Right ventricle myocardium superior (tissue), 1 donor: ENCODE data around the gene CARD19. TPM values are rescaled to one million over a fixed set of nuclear protein-coding genes. Genes with fewer than 3 reads are reported as not detected.
"Not testable (repeated sequence)": the region's sequence is repeated elsewhere in the genome, so short reads cannot be mapped to it uniquely, and the experiment has no call there.

Experiments
- ATAC-seq: fragments of 200-7000 bp; cut with Tn5 transposase; one replicate; pipeline ENCODE4 v1.9.1; 2020; ENCODE audit warnings: mild to moderate bottlenecking; ENCODE audit not compliant: poor library complexity
- DNase-seq: peaks from one replicate; pipeline ENCODE4 v3.0.0-alpha.2; 2020
- intact Hi-C: fragments of 100-400 bp; cut with DNase I; formaldehyde crosslinking; loops from one replicate; pipeline ENCODE4 v1.11.2; 2022
- total RNA-seq: library from RNA; stranded (reverse); fragmentation: NEBNext Ultra II Directional; extraction: Animal tissue kit (Norgen Biotek cat#: 25700); gene quantifications from one replicate; pipeline ENCODE4 v1.2.1, GENCODE V29; 2021
- donor health status: DM: no; HTN: yes; CAD: no; lungs with severe emphysema.

The CARD19 gene
- total RNA-seq, 1 donor from 2014 or later = 27.5 TPM

DNA sequence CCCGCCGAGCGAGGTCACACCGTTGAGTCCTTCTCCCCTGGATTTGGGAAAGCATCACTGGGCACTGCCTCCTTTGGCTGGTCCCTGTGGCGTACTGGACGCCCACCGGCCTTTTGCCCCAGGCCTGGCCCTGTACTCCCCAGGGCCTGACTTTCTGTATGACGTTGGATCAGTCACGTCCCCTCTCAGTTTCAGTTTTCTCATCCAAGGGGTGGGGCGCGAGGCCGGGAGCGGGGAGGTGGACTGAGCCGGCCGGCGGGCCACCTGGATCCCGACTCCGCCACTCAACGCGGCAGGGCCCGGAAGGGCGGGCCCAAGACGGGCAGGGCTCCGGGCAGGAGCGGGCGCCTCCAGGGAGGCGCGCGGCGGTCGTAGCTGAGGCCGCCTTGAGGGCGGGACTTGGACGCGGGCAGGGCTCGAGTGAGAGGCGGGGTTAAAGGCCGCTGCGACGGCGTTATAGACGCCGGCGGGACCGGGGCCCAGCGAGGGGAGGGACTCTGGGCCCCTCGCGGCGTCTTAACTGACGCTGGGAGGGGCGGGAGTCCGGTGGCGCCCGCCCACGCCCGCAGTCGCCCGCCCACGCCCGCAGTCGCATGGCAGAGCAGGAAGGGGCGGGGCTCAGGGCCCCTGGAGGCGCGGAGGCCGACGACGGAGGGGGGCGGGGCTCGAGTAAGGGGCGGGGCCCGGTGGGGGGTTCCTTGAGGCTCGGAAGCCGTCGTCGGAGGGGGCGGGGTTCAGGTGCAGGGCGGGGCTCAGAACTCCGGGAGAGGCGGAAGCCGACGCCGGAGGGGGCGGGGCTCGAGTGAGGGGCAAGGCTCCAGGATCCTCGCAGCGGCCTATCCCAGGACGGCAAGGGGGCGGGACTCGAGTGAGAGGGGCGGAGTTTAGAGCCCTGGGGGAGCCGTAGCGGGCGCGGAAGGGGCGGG is 549 bp upstream of the CARD19 start:
- peak; percentile 100 for DNase-seq
- ATAC-seq = peak; percentile 85
- intact Hi-C loops = no loop called here

DNA sequence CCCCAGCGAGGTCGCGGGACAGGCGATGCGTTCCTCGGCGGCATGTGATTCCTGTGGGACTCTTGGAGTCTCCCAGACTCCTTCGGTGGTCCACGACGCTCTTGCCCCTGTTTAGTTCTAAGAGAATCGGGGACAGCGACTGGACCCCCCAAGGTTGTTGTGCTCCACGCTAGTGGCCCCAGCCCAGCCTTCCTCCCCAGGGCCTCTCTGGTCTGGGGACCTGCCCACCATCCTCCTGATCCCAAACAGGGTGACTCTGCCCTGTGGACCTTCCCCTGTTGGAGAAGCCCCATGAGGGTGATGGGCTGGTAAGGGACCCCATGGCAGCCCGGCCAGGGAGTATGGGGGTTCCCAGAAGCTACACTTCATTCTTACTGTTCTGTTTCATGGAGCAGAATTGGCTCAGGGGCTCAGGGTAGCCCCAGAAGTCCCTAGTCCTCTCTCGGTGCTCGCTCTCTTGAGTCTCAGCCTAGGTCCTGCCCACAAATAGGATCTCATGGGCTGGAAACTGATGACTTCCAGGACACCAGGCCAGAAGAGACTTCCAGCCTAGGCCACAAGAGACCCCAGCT is 880 bp downstream of the CARD19 start:
- DNase-seq (no peak), ATAC-seq (no peak)
- intact Hi-C loops = no loop called here

DNA sequence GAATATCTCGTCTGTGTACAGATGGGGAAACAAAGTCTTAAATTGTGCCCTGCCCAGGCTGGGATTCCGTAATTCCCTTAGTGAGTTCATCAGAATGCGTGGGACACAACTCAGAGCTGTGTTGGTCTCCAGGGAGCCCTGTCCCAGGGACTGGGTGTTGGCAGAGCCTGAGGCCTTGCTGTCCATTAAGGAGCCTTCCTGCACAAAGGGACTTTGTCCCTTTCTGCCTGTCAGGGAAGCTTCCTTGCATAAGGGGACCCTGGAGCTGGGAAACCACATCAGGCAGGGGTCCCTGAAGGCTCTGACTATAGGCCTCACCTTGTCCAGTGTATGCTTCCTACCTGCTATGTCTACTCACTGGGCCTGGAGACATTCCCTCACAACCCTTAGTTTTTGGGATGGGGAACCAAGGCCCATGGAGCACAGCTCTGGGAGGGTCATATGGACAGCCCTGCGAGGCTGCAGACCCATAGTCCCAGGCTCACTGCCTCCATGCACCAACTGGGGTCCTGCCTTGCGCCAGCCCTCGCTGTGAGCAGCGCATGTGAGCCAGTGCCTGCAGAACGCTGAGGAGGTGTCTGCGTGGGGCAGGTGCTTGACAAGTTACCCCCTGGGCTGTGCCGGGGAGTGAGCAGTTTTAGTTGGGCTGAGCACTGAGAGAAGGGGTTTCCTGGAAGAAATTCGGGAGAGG is 1.6 kb downstream of the CARD19 start:
- intact Hi-C loops = no loop called here
- DNase-seq (no peak), ATAC-seq (no peak)

DNA sequence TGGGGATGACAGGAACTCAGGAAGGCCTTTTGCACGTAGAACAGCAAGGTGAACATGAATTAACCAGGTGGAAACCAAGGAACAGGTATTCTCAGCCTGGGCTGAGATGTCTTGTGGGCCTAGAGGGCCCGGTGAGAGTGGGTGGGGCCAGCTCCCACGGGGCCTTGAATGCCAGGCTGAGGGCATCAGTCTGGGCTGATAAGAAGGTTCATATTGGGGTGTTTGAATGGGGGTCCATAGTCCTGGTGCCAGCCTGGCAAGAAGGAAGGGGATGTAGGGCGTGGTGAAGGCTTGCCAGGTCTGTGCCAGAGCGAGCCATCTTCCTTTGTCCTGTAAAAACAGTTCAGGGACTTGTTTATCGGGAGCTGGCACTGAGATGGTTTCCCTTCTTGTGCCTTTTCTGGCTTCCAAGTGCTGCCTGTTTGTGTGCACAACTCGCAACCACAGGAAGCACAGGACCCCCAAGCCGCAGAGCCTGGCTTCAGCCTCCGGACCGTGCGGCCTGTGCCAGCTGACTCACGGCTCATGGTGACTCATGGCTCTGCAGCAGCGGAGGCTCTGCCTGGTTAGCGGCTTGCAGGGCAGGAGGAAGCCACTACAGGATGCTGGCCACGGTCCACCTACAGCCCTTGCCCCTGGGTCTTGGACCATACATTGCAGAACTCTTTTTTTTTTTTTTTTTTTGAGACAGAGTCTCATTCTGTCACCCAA is 2.4 kb downstream of the CARD19 start:
- intact Hi-C loops = no loop called here
- peak; percentile 24 for ATAC-seq
- DNase-seq = peak; percentile 94

DNA sequence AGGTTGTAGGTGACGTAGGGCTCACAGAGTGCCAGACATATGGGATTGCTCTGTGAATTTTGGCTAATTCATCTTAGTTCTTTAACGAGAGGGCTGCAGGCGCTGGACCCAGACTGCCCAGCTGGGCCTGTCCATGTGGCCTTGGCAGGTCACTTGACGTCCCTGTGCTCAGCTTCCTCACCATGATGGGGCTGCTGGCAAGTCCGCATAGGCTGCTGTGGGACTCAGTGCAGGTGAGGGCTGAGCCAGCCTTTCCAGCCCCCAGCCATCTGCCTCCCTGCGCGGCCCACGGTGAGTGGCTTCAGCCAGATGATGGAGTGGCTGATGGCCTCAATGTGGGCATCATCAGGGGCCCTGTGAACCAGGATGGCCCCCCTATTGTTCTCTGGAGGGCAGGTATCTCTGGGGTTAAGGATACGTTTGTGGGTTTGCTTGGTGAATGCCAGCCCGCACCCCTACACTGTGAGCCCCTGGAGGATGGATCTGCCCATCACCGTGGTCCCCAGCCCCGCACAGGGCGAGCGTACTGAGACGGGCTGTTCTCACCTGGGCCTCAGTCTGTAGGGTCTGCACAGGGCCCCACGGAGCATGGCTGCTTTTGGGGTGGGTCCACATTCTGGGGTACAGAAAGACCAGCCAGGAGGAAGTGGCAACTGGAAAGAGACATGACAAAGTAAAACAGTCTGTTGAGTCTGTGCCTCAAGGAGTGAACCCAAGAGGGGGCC is 3.7 kb downstream of the CARD19 start:
- no peak for DNase-seq

DNA sequence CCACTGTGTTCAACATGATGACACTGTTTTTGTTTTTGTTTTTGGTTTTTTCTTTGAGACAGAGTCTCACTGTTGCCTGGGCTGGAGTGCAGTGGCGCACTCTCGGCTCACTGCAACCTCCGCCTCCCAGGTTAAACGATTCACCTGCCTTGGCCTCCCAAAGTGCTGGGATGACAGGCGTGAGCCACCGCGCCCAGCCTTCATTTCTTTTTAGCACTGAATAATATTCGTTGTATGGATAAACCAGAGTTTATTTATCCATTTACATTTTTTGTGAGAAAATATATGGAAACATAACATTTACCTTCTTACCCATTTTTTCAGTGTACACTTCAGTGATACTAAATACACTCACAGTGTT is 4.2 kb downstream of the CARD19 start:
- DNase-seq = no peak

More for the DNA sequence above, 3.7 kb downstream of the CARD19 start:
- intact Hi-C loops = no loop called here
- ATAC-seq = no peak

GRCh38 chr9:93101086-93101485 is 5.1 kb downstream of the CARD19 start:
- ATAC-seq, DNase-seq, intact Hi-C loops: not testable (repeated sequence)

More for the DNA sequence above, 4.2 kb downstream of the CARD19 start:
- intact Hi-C loops = no loop called here
- ATAC-seq = no peak

DNA sequence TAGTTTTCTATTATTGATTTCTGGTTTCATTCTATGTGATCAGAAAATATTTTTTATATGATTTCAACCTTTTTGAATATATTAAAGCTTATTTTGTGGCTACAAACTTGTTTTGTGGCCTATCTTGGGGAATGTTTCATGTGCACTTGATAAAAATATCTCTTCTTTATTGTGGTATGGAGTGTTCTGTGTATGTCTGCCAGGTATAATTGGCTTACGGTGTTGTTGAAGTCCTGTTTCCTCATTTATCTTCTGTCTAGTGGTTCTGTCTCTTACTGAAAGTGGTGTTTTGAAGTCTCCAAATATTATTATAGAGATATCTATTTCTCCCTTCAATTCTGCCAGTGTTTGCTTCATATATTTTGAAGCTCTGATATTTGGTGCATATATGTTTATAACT is 9.6 kb downstream of the CARD19 start:
- intact Hi-C loops = loop anchor here (5.0 kb wide), 1 partner anchor 197 kb away; no protein-coding TSS in a partner anchor
- DNase-seq (no peak), ATAC-seq (no peak)

DNA sequence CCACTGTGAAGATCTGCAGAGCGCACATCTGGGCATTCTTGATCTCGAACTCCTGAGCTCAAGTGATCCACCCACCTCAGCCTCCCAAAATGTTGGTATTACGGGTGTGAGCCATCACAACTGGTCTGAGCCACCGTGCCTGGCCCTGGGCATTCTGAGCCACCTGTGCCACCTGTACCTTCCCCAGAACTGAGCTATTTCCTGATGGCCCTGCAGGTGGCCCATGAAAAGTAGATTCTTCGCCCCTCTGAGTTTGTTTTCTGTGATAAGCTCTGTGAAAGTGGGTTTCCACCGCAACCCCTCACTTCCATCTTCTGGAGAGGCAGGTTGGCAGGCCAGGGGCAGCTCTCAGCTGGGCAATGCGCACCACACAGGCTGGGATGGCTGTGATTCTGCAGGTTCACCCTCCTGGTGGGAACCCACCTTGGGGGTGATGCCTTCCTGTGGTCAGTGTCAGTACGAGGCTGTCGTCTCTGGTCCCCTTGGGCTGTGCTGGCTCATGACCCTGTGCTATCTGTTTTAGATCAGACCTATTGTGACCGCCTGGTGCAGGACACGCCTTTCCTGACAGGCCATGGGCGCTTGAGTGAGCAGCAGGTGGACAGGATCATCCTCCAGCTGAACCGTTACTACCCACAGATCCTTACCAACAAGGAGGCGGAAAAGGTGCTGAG is 11.3 kb downstream of the CARD19 start:
- ATAC-seq (no peak), DNase-seq (peak; percentile 27)
- intact Hi-C loops = loop anchor here (5.0 kb wide), 1 partner anchor 195 kb away; no protein-coding TSS in a partner anchor

DNA sequence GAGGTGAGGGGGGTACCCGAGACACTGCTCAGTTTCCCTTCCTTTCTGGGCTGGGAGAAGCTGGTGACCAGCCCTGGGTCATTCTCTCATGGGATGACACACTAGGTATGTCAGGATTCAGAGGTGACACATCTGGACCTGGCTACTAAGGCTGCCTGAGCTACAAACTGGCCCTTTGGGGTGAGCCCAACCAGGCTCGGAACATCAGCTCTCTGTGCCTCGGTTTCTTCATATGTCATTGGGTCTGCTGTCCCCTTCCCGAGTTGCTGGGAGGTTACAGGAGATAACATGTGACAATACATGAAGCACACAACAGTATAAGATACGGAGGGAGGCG is 11.8 kb downstream of the CARD19 start:
- no peak for ATAC-seq
- intact Hi-C loops = loop anchor here (5.0 kb wide), 1 partner anchor 195 kb away; no protein-coding TSS in a partner anchor
- DNase-seq = no peak

GRCh38 chr9:93108291-93109041 is 12.4 kb downstream of the CARD19 start:
- intact Hi-C loops = loop anchor here (5.0 kb wide), 1 partner anchor 194 kb away; no protein-coding TSS in a partner anchor
- ATAC-seq = no peak
- DNase-seq = peak; percentile 35

DNA sequence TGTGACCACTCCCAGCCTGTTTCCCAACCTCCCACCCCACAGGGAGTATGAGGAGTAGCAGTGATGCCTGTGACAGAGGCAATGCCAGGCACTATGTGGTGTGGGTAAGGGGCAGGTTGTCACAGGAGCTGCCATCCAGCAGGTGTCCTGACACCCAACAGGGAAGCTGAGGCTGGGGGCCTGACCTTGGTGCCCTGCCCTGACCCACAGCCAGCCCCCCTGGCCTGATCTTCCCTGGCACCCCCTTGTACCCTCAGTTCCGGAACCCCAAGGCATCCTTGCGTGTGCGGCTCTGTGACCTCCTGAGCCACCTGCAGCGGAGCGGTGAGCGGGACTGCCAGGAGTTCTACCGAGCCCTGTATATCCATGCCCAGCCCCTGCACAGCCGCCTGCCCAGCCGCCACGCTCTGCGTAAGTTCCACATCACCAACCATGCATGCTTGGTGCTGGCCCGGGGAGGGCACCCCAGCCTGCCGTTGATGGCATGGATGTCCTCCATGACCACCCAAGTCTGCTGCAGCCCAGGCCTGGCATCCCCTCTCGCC is 14.4 kb downstream of the CARD19 start:
- DNase-seq = peak; percentile 40
- ATAC-seq = no peak
- intact Hi-C loops = no loop called here

DNA sequence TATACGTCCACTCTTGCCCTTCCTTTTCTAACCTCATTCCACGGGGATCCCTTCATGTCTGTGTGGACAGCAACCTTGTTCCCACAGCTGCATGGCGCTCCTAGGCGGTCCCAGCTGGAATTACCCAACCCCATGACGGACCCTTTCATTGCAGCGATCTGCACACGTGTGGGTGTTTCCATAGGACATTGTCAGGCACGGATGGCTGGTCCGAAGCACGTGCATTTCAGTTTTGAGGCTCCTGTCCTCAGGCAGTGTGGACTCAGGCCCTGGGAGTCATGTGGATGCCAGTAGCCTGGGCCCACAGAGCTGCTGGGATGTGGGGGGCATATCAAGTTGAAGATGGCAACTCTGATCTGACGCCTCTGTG is 15.0 kb downstream of the CARD19 start:
- no peak for ATAC-seq
- intact Hi-C loops = no loop called here
- DNase-seq = peak; percentile 33

DNA sequence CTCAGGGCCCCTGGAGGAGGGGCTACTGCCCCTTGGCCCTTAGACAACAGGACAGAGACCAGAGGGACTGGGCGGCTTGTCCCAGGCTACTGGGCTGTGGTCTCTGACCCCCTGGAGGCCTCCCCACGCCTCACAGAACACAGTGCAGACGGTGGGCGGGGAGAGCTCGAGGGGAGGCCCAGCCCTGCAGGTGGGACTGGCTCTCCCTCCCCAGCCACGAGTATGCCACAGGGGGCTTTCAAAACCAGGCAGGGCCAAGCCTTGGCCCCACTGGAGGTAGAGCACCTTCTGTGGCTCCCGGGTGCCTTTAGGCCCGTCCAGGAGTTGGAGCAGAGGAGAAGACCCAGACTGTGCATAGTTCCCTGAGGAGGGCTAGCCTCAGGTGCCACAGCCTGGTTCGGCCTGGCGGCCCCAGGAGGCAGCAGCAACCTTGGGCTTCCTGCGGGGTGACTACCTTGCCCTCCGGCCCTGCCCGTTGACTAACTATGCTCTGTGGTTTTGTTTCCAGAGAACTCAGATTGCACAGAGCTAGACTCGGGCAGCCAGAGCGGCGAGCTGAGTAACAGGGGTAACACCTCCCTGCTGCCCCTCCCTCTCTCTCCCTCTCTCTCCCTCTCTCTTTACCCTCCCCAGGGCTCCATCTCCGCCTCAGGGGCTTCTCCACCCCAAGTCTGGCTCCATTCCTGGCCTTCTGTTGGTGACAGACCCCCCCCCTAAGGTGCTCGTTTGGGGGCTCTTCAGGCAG is 15.5 kb downstream of the CARD19 start:
- no peak for ATAC-seq
- intact Hi-C loops = no loop called here
- DNase-seq = peak; percentile 45

- intact Hi-C loops = no loop called here
- DNase-seq = peak; percentile 43
- no peak for ATAC-seq
Measured at GRCh38 chr9:93112116-93112863, 16.3 kb downstream of the CARD19 start.
